NCI-H2081 (cell line): ENCODE measurements around the gene GGA3.
"Not testable (repeated sequence)": the region's sequence is repeated elsewhere in the genome, so short reads cannot be mapped to it uniquely, and the experiment has no call there.

Experiments
- DNase-seq, 2 experiments: peaks; one replicate each; lab custom pipeline; 2025; lab: John Stamatoyannopoulos, UW

The GGA3 gene

DNA sequence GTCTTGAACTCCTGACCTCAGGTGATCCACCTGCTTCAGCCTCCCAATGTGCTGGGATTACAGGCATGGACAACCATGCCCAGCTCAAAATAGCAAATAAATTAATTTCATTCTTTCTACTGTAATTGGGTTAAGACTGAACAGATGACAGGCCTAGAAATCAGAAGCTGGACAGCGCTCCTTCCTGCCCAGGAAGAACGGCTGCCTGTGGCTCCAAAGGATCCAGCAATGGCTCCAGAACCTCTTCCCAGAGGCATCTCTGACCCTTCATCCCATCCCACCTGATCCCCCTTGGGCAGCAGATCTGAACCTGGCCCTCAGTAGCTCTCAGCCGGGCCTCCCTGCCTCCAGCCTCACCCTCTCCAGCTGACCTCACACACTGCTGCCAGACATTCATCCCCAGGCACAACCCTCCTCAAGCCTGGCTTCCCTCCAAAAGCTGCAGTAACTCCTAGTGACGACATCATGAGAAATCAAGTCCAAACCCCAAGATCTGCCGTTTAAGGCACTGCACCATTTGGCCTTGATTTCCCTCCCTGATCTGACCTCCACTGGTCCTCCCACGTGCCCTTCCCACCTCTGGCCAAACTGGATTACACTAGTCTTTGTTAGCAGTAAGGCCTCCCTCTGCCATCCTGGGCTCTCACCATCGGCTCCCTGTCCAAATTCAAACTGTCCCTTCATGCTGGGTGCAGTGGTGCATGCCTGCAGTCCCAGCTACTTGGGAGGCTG, 12.7 kb upstream of the GGA3 start:
- no peak for DNase-seq

DNA sequence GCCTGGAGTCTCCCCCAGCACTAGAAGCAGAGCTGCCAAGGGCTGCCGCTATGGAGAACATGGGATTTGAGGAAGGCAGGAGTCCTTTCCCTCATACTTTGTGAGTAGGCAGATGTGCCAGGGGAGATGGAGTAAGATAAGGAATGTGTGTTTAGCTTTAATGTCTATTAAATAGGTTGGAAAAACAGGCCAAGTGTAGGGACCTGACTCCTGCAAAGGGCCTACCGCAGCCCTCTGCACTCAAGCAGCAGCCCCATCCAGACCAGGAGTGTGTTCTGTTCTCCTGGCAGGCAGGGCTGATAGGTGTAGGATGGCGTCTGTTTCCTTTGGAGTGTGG, 11.4 kb upstream of the GGA3 start:
- no peak for DNase-seq

DNA sequence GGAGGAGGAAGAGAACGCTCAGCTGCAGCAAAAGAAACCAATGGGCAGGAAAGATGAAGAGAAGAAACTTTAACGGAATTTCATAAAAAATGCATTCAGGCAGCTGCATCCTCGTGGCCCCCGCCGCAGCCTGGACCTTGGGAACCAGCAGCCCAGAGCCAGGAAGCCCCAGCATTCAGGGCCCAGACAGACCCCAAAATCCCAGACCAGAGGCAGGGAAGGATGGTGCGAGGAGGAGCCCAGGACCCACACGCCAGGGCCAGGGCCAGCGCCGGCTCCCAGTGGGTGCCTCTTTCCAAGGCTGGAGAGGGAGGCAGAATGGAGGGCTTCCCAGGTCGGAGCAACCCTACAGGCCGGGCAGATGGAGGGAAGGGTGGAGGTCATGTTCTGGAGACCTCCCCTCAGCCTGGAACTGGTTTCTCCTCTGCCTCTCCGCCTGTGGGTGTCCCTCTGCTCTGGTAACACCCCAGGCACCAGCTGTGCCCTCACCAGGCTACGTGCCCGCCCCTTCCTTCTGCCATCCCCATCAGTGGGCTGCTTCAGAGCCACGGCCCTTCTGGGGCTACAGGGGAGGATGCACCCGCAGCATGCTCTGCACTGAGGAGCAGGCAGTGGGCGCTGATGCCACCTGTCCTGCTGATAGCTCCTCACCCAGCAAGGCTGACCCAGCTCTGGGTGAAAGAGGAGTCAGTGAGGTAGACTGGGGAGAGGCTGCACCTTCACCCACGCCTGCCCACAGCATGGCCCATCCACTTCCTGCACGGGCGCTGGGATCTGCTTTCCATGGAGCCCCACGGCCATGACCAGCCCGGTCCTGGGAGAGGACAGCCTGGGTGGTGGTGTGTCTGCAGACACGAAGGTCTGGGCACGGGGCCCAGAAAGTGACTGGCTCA, 10.8 kb upstream of the GGA3 start:
- DNase-seq = peak in 1 of 2 experiments; percentile 21

DNA sequence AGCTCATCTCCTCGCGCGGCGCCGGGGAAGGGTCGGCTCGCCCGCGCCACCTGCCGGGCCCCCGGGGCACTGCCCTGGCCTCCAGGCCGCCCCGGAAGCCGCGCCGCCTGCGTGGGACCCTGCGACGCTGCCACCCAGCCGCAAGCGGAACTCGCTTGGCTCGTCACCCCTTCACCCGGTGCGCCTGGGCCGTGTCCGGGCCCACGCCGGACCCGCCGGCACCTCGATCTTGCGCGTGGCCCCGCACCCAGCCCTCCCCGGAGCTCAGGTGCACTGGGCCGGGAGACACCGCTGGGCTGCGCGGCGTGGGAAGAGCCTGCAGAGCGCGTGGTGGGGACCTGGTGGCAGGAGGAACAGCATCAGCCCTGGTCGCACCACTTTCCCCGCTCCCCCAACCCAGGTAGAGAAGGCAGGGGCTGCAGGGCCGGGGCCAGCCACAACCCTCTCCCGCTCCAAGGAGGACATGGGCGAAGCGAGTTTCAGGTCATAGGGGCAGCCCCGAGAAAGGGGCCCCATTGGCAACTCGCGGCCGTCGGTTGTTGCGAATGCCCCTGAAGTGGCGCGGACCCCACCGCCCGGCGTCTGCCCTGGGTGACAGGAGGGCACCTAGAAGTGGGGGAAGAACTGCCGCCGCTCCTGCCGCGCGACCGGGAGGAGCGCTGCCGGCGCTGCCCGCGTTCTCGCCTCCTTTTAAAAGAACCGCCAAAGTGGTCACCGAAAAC, 10.0 kb upstream of the GGA3 start:
- DNase-seq = peak; percentile 81 to 90

DNA sequence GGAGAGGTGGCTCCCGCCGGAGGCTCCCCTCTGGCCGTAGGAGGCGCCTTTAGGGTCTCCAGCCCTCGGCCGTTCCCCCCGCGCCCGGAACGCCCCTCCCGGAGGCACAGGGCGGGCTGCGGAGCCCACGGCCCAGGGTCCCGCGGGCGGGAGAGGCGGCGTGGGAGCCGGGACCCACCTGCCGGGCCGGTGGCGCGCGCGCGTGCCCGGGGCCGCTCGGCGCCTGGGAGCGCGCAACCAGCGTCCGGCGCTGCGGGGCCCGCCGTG, 9.5 kb upstream of the GGA3 start, which contains the start of gene MIF4GD:
Gene MIF4GD, minus strand, starts transcription at position 266 of the 267 bp plus-strand sequence. CDS start 1,036 bp downstream, outside the sequence.
- no peak for DNase-seq

DNA sequence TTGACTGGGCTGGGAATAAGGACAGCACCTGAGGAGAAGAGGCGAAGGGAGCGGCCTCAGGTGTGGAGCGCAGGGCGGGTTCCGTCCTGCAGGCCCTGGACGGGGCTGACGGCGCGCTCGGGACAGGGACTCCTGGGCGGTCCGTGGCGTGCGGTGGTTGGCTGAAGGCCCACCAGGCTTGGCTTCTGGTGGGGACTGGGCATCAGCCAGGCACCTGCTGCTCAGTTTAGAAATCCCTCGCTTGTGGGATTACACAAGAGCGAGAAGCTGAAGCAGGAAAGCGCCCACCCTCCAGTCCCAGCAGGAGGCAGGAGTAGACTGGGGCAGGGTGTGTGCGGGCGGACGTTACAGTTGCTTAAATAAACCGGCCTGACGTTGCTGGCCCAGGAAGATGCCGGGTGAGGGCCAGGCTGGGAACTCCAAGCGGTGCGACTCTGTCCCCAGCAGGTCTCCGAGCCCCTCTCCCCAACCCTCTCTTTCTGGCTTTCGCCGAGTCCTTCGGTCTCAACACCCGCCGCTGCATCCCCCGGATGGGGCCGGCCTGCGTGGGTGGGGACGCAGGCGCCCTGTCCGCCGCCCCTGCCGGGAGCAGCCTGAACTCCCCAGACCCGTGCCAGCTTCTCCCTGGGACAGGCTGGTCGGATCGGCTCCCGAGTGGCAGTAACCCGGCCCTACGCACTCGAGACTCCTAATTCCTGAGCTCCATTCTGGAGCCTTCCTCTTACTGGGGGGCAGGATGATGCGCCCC, 9.0 kb upstream of the GGA3 start:
- DNase-seq = peak; percentile 43 to 73

DNA sequence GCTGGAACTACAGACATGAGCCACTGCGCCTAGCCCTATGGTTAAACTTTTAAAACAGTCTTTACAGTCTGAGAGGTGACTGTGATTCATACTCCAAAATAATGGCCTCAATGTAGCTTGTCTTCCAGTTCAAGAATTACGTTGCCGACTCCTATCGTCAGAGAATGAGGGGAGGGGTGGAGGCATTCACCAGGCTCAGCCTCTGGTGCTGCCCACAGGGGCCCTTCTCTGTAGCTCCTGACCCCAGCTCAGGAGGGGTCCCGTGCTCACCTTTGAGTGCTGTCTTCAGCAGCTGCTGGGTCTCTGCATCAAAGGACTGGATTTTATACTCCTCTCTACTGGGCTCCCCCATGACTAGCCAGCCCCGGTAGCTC, 8.4 kb upstream of the GGA3 start:
- no peak for DNase-seq

DNA sequence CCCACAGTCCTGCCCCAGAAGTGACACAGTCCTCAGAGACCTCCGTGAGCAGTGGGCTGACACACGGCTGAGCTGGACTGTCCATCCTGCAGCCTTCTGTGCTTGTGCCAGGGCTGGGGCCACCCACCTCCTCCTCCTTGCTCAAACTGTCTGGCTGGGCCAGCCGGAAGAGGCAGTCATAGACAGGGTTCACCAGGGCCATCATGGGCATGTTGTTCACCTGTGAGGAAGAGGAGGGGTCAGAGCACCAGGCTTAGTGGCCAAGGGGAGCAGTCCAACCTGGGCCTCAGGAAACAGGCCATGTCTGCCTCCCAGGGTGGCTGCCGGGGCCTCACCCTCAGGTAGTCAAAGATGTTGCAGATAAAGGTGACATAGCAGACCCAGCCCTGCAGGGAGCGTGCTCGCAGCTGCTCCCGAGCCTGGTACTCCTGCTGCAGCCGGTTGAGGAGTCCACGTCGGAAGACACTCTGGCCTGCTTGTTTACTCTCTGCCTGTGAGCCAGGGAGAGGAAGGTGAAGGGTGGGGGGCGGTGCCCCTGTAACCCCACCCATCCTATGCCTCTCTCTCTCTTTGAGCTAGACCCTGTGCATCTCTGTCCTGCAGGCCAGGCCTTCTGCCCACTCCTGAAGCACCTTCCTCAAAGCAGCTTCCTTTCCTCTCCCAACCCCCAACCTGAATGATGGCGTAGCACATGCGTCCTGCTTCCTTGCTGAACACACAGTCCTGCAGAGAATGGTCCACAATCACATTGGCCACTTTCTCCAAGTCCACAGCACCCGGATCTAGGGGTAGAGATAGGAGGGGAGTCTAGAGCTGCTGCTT, 6.2 kb upstream of the GGA3 start:
- peak in 1 of 2 experiments; percentile 29 for DNase-seq

DNA sequence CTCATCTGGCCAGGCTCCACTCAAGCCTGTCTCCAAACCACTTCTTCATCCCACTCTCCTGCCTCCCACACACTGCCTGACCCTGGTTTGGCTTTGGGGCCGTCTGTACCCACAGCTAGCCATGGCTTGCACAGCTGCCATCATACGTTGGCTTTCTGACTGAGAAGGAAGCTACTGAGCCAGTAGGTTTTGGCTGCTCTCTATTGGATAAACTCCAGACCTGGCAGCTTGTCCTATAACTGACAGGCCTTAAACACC, 5.7 kb upstream of the GGA3 start:
- DNase-seq = peak in 1 of 2 experiments; percentile 47

DNA sequence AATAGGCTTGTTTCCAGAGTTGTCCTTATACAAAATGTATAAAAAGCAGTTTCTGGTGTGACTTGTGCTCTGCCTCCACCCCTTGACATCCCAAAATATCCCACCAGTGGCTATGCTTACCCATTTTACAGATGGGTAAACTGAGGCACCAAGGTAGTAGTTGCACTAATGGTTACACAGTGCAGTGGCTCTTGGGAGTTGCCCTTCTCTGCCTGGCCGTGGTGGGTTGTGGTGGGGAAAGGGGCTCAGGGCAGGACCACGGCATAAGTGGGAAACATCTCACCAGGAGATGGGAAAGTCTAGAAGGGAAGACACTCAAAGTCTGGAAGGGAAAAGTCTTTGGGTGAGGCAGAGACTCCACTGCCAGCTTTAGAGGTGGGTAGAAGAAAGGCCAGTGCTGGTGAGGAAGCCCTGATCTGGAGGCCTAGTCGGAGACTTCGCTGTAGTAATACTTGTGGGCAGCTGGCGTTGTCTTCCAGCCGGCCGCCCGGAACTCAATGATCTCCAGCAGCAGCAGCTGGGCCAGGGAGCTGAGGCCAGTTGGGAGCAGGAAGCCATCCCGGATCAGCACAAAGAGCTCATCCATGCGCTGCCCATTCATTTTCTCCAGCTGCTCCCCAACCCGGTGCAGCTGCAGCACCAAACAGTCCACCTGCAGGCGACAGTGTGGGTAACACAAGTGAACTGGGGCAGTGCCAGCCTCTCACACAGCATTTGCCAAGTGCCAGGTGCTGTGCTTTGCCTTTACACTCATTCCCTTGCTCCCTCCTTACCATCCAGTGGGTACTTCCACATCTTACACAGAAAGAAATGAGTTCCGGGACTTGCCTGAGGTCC, 5.1 kb upstream of the GGA3 start:
- peak; percentile 82 to 90 for DNase-seq

DNA sequence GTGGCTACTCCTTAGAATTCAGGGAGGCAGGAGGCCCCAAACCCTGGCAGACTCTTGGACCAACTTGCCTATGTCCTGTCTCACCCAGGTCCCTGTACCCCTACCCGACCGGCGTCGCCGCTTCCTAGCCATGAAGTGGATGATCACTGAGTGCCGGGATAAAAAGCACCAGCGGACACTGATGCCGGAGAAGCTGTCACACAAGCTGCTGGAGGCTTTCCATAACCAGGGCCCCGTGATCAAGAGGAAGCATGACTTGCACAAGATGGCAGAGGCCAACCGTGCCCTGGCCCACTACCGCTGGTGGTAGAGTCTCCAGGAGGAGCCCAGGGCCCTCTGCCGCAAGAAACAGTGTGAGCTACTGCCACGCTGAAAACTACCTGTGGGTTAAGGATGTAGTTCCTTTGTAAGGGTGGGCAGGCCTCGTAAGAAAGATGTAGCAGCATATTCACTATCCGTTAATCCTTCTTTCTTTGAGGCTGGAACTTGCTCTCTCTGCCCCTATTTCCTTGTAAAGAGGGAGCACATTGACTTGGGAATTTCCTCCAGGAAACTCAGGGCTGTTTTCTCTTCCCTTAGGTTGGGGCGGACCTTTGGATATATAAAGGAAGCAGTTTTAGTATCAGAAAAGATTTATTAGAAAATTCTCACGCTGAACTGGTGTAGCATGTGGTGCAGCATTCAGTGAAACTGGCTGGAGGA, 4.4 kb upstream of the GGA3 start:
- DNase-seq = no peak

DNA sequence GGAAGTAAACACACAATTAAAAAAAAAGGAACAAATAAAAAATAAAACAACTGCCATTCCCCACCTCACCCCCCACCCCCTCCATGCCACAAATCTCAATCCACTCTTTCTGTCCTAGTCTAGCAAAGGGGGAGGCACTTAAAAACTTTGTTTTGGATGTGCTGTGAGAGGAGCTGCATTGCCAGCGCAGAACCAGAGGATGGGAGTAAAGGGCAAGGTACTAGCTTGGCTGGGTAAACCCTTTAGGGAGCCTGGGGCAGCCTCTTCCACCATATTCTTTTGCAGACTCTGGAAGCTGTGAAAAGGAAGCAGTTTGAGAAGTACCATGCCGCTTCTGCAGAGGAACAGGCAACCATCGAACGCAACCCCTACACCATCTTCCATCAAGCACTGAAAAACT, 1.6 kb upstream of the GGA3 start:
- DNase-seq = no peak

DNA sequence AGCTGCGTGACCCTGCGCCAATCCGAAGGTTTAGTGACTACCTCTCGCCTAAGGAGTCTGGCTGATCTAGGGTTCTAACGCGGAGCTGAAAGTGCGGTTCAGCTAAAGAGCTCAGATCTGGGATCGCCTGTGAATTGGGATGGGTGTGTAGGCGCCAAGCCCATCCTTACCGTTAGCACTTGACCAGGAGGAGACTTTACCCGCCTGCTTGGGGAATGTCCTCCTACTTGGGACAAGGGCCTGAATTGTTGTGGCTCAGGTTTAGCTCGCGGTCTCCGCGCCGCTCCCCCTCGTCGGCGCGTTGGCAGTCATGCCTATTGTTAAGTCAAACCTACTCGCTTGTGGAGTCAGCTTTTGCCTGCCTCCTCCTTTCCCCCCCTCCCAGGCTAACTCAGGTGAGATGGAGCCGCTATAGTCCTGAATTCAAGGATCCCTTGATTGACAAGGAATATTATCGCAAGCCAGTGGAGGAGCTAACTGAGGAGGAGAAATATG, 753 bp upstream of the GGA3 start:
- peak in 1 of 2 experiments; percentile 10 for DNase-seq

DNA sequence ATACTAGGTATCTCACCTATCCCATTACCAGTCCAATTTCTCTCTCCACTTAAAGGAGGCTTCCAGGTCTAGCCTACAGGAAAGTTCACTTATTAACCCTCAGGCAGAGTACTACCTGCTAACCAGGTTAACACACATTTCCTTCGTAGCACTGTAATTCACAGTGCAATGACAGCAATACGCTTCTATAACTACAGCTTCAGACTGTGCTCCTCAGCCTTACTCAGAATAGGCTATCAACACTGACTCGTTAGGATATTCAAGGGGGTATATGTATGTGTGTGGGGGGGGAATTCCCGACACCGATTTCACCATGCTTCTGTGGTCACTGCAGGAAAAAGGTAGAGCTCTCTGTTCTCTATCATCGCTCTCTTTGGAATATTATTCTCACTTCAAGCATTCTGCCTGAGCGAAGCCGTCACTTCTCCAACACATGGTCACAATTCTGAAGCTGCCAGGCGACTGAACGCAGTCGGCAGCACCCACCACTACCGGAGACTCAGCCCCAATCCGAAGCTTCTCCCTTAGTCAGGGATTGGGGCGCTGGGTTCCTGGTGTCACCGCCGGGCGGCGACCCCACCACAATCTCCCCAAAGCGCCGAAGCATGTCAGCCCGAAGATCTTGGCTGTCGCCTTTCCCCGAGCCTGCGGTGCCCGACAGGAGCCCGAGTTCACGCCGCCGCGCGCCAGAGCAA, 618 bp downstream of the GGA3 start:
- no peak for DNase-seq

DNA sequence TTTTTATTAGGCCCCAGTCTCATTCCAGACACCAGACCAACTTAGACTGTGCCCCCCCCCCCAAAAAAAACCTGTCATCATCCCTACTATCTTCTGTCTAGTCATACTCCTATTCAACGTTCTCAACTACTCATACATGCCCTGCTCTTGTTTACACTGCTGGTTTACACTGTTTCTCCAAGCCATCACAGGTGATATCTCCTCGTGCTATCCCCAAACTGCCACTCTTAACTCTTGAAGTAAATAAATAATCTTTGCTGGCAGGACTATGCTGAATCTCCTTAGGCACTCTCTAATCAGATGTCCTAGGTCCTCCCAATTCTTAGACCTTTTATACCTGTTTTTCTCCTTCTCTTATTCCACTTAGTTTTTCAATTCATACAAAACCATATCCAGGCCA, 4.2 kb downstream of the GGA3 start:
- DNase-seq = not testable (repeated sequence)

DNA sequence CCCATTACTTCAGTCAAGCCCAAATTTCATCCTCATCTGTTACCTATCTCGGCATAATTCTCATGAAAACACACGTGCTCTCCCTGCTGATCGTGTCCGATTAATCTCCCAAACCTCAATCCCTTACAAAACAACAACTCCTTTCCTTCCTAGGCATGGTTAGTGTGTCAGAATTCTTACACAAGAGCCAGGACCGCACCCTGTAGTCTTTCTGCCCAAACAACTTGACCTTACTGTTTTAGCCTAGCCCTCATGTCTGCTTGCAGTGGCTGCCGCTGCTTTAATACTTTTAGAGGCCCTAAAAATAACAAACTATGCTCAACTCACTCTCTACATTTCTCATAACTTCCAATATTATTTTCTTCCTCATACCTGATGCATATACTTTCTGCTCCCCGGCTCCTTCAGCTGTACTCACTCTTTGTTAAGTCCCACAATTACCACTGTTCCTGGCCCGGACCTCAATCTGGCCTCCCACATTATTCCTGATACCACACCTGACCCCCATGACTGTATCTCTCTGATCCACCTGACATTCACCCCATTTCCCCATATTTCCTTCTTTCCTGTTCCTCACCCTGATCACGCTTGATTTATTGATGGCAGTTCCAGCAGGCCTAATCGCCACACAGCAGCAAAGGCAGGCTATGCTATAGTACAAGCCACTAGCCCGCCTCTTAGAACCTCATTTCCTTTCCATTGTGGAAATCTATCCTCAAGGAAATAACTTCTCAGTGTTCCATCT, 5.3 kb downstream of the GGA3 start:
- DNase-seq = not testable (repeated sequence)

DNA sequence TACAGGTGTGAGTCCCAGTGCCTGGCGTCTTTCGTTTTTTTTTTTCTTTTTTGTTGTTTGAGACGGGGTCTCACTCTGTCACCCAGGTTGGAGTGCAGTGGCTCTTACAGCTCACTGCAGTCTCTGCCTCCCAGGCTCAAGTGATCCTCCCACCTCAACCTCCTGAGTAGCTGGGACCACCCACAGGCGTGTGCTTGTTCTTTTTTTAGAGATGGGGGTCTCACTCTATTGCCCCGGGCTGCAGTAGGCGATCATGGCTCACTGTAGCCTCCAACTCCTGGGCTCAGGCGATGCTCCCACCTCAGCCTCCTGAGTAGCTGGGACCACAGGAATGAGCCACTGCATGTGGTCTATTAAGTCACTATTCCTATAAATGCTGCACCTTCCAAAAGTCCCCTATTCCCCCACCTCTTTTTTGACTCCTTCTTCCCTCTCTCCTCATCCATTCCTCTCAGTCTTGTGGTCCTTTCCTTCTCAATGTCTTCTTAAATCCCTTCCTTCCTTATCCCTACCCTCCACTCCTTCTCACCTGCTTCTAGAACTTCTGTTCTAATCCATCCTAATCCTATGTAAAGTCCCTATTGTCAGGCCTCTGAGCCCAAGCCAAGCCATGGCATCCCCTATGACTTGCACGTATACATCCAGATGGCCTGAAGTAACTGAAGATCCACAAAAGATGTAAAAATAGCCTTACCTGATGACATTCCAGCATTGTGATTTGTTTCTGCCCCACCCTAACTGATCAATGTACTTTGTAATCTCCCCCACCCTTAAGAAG, 9.2 kb downstream of the GGA3 start:
- DNase-seq = no peak

DNA sequence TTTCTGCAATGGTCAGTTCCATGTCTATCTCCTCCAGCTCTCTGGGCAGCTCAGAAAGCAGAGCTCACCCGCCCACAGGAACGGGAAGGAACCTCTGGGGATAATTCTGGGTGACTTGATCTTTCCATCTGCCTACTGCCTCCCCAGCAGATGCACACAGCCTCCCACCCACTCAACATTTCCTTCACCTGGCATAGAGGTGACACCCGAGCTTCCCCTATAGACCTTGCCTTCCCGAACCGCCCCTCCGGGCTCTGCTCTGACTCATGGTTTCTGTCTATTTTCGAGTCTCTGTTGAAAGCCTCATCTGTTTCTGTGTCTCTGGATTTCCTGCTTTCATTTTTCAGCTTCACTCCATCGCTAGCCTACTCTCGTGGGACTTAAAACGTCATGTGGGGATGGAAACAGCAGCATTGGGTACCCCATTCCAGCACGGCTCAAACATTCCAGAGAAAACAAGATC, 11.4 kb downstream of the GGA3 start:
- DNase-seq = no peak
